H9 (cell line): Measurements from ENCODE around the gene PTPMT1. TPM values are rescaled to one million over a fixed set of nuclear protein-coding genes. Genes with fewer than 3 reads are reported as not detected.

ENCODE experiments used
- DNase-seq: peaks from one replicate; pipeline ENCODE4 v3.0.0-alpha.2; 2017
- H2AFZ ChIP-seq: one replicate; pipeline ENCODE4 v1.6.1; 2013; ENCODE audit warnings: mild to moderate bottlenecking, low read length, control low read depth, moderate library complexity
- H2AK5ac ChIP-seq: 2 replicates; pipeline ENCODE4 v1.6.1; 2013; ENCODE audit warnings: low read length, control low read depth, mixed read lengths; ENCODE audit not compliant: insufficient read length
- H2BK120ac ChIP-seq: one replicate; pipeline ENCODE4 v1.6.1; 2013; ENCODE audit warnings: low read depth, mild to moderate bottlenecking, low read length, control low read depth, inconsistent platforms; ENCODE audit not compliant: poor library complexity, severe bottlenecking
- H2BK12ac ChIP-seq: 2 replicates; pipeline ENCODE4 v1.6.1; 2013; ENCODE audit warnings: low read length, control low read depth, mixed read lengths, low read depth; ENCODE audit not compliant: insufficient read length
- H2BK15ac ChIP-seq: 2 replicates; pipeline ENCODE4 v1.6.1; 2013; ENCODE audit warnings: low read depth, low read length, control low read depth
- H2BK20ac ChIP-seq: one replicate; pipeline ENCODE4 v1.6.1; 2013; ENCODE audit warnings: low read depth, mild to moderate bottlenecking, low read length, control low read depth, inconsistent platforms; ENCODE audit not compliant: poor library complexity, severe bottlenecking
- H2BK5ac ChIP-seq: 2 replicates; pipeline ENCODE4 v1.6.1; 2013; ENCODE audit warnings: low read length, control low read depth, mixed read lengths; ENCODE audit not compliant: insufficient read length
- H3K14ac ChIP-seq: 2 replicates; pipeline ENCODE4 v1.6.1; 2013; ENCODE audit warnings: low read length, control low read depth; ENCODE audit not compliant: insufficient read depth
- H3K18ac ChIP-seq: 2 replicates; pipeline ENCODE4 v1.6.1; 2013; ENCODE audit warnings: low read depth, mild to moderate bottlenecking, mixed read lengths, low read length, control low read depth; ENCODE audit not compliant: insufficient read length
- H3K23ac ChIP-seq: 2 replicates; pipeline ENCODE4 v1.6.1; 2013; ENCODE audit warnings: low read length, control low read depth, mixed read lengths, low read depth; ENCODE audit not compliant: insufficient read length
- H3K23me2 ChIP-seq: 2 replicates; pipeline ENCODE4 v1.6.1; 2013; ENCODE audit warnings: low read depth, mild to moderate bottlenecking, mixed read lengths, low read length, control low read depth; ENCODE audit not compliant: insufficient read length, poor library complexity, severe bottlenecking
- H3K27ac ChIP-seq: 2 replicates; pipeline ENCODE4 v1.5.1; 2013; ENCODE audit warnings: low read length, control low read depth, mixed read lengths, low read depth; ENCODE audit not compliant: insufficient read length
- H3K27me3 ChIP-seq: 2 replicates; pipeline ENCODE4 v1.6.1; 2013; ENCODE audit warnings: low read length, control low read depth, inconsistent platforms; ENCODE audit not compliant: insufficient read depth
- H3K4ac ChIP-seq: 2 replicates; pipeline ENCODE4 v1.6.1; 2013; ENCODE audit warnings: low read depth, mild to moderate bottlenecking, control low read depth, inconsistent platforms, low read length, moderate library complexity
- H3K4me1 ChIP-seq: 2 replicates; pipeline ENCODE4 v1.6.1; 2013; ENCODE audit warnings: low read length, control low read depth, inconsistent platforms; ENCODE audit not compliant: insufficient read depth
- H3K4me2 ChIP-seq: 2 replicates; pipeline ENCODE4 v1.6.1; 2013; ENCODE audit warnings: low read length, control low read depth, mixed read lengths; ENCODE audit not compliant: insufficient read length, insufficient read depth
- H3K56ac ChIP-seq: 2 replicates; pipeline ENCODE4 v1.6.1; 2013; ENCODE audit warnings: low read depth, mild to moderate bottlenecking, mixed read lengths, low read length, control low read depth; ENCODE audit not compliant: insufficient read length
- H3K79me1 ChIP-seq: 2 replicates; pipeline ENCODE4 v1.6.1; 2013; ENCODE audit warnings: low read depth, mild to moderate bottlenecking, moderate library complexity, low read length, control low read depth, inconsistent platforms; ENCODE audit not compliant: insufficient read depth, poor library complexity, severe bottlenecking
- H3K79me2 ChIP-seq: 2 replicates; pipeline ENCODE4 v1.6.1; 2013; ENCODE audit warnings: low read length, control low read depth, inconsistent platforms; ENCODE audit not compliant: insufficient read depth
- H3K9ac ChIP-seq: 2 replicates; pipeline ENCODE4 v1.6.1; 2013; ENCODE audit warnings: low read length, control low read depth, mixed read lengths; ENCODE audit not compliant: insufficient read length; ENCODE audit errors: extremely low read depth
- H3K9me3 ChIP-seq: one replicate; pipeline ENCODE4 v1.6.1; 2013; ENCODE audit warnings: low read depth, low read length, inconsistent platforms; ENCODE audit not compliant: control insufficient read depth
- H3T11ph ChIP-seq: one replicate; pipeline ENCODE4 v1.6.1; 2013; ENCODE audit warnings: mild to moderate bottlenecking, low read length, control low read depth, inconsistent platforms
- H4K20me1 ChIP-seq: one replicate; pipeline ENCODE4 v1.6.1; 2013; ENCODE audit not compliant: control insufficient read depth, insufficient read length, insufficient read depth
- H4K5ac ChIP-seq: 2 replicates; pipeline ENCODE4 v1.6.1; 2013; ENCODE audit warnings: low read depth, mild to moderate bottlenecking, mixed read lengths, low read length, control low read depth; ENCODE audit not compliant: insufficient read length
- H4K8ac ChIP-seq: replicated peaks from 2 replicates; pipeline ENCODE4 v1.6.1; 2013; ENCODE audit warnings: low read length, control low read depth, mixed read lengths, low read depth; ENCODE audit not compliant: insufficient read length
- H4K91ac ChIP-seq: 2 replicates; pipeline ENCODE4 v1.6.1; 2013; ENCODE audit warnings: low read depth, mild to moderate bottlenecking, moderate library complexity, mixed read lengths, low read length, control low read depth; ENCODE audit not compliant: insufficient read length
- H3K27ac Mint-ChIP-seq, 3 experiments: 2 replicates in 2 of 3; 3 replicates in 1 of 3; pipeline ENCODE4 v1.8.0; 2020 to 2021; ENCODE audit warnings: mixed read lengths in 3 of 3, mild to moderate bottlenecking in 1 of 3, moderate library complexity in 1 of 3
- H3K27me3 Mint-ChIP-seq: 2 replicates; pipeline ENCODE4 v1.8.0; 2021; ENCODE audit warnings: low read depth, mild to moderate bottlenecking, moderate library complexity, mixed read lengths
- H3K36me3 Mint-ChIP-seq, 3 experiments: 2 replicates in 2 of 3; 3 replicates in 1 of 3; pipeline ENCODE4 v1.8.0; 2020 to 2021; ENCODE audit warnings: low read depth in 3 of 3, mixed read lengths in 3 of 3; ENCODE audit not compliant: insufficient read depth in 1 of 3
- H3K4me1 Mint-ChIP-seq, 2 experiments: 2 replicates each; pipeline ENCODE4 v1.8.0; 2020; ENCODE audit warnings: mixed read lengths in 2 of 2
- H3K4me3 Mint-ChIP-seq, 2 experiments: 2 replicates in 1 of 2; 3 replicates in 1 of 2; pipeline ENCODE4 v1.8.0; 2020 to 2021; ENCODE audit warnings: mild to moderate bottlenecking in 2 of 2, mixed read lengths in 2 of 2, moderate library complexity in 1 of 2
- H3K9me3 Mint-ChIP-seq, 2 experiments: 2 replicates in 1 of 2; 3 replicates in 1 of 2; pipeline ENCODE4 v1.8.0; 2020; ENCODE audit warnings: mild to moderate bottlenecking in 2 of 2, mixed read lengths in 2 of 2, moderate library complexity in 1 of 2
- CTCF ChIP-seq: fragments of 200-600 bp; sonication (generic); conservative IDR thresholded peaks from 3 replicates; pipeline ENCODE4 v1.8.0; 2021; ENCODE audit warnings: antibody characterized with exemption, mild to moderate bottlenecking
- WGBS: extraction: QIAGEN DNeasy Blood & Tissue Kit; methylation state at CpG from one replicate; pipeline ENCODE4 v1.1.7; 2013; ENCODE audit warnings: missing lambda C conversion rate, low lambda C conversion rate, mixed read lengths; ENCODE audit not compliant: insufficient read length; ENCODE audit errors: extremely low coverage; 5-methylcytosine and 5-hydroxymethylcytosine counted together
- total RNA-seq: library from RNA; stranded (reverse); gene quantifications from 2 replicates; pipeline ENCODE4 v1.2.1, GENCODE V29; 2021

Gene PTPMT1
- total RNA-seq, 1 experiment from 2014 or later, result 72.9 TPM

GRCh38 chr11:47617417-47617809, 52.0 kb downstream of the PTPMT1 start:
- Histone ChIP-seq H2BK15ac (no peak overlapping the region), H3K18ac (no peak overlapping the region), H4K91ac (no peak overlapping the region), H3K14ac (no peak overlapping the region), H4K8ac (no peak overlapping the region), H3K56ac (no peak overlapping the region), H3K9me3 (no peaks in the 10 kb centered on the region), H3K4me2 (no peak overlapping the region), H2BK12ac (no peak overlapping the region), H3K79me2 (no peaks in the 10 kb centered on the region), H3K23ac (no peak overlapping the region), H3K27me3 (no peaks in the 10 kb centered on the region), H4K5ac (no peak overlapping the region), H3K4ac (no peak overlapping the region), H3K23me2 (no peaks in the 10 kb centered on the region), H3K79me1 (no peaks in the 10 kb centered on the region), H3K9ac (no peak overlapping the region), H2BK5ac (no peak overlapping the region), H3K27ac (no peak overlapping the region), H2BK20ac (no peak overlapping the region), H4K20me1 (no peaks in the 10 kb centered on the region), H3K4me1 (no peaks in the 10 kb centered on the region), H2AFZ (no peak overlapping the region), H2AK5ac (no peak overlapping the region), H2BK120ac (no peak overlapping the region), H3T11ph (no peak overlapping the region)
- Mint-ChIP-seq H3K4me3 (no peak overlapping the region), H3K27me3 (no peaks in the 10 kb centered on the region), H3K9me3 (no peaks in the 10 kb centered on the region), H3K4me1 (no peaks in the 10 kb centered on the region), H3K36me3 (peaks cover 8 to 53% (median 16%) of the 10 kb centered on the region in 3 experiments; a peak in 6 of 7 replicates), H3K27ac (no peak overlapping the region)
- no peak for TF ChIP-seq CTCF
- no CpG with 5 or more reads among the region's 3 CpGs for WGBS
- DNase-seq, result no peak
